ENCODE measurements around the gene IDH3B. TPM values are rescaled to one million over a fixed set of nuclear protein-coding genes. Genes with fewer than 3 reads are reported as not detected.

The IDH3B gene
- total RNA-seq, 1 donor from 2014 or later, result 71.0 TPM

- peak within 1 kb of the TSS; percentile 54 to 78 for H3K4me3 ChIP-seq
- H3K36me3 ChIP-seq, result no peaks in the 10 kb centered on the region
- DNase-seq (ENCODE audit: extremely low spot score in 2 of 2), result no peak
- H3K4me1 ChIP-seq, result peaks cover 22% of the 10 kb centered on the region
- intact Hi-C loops (cut with DNase I), result no loop called here
- peak within 1 kb of the TSS; percentile 82 for H3K27ac ChIP-seq
- H3K9me3 ChIP-seq, result no peaks in the 10 kb centered on the region
- TF ChIP-seq POLR2AphosphoS5 (IDR thresholded peaks at IDR 0.05; ENCODE audit: insufficient read depth in 1 of 2, low read depth in 1 of 2) (peak in 1 of 2 donors; percentile 57), CTCF (IDR thresholded peaks at IDR 0.05) (no peak), POLR2A (IDR thresholded peaks at IDR 0.05) (peak in 1 of 2 donors; percentile 74)
- H3K27me3 ChIP-seq, result no peaks in the 10 kb centered on the region
Observed at GRCh38 chr20:2692036-2692885, 28.2 kb upstream of the IDH3B start, which contains the start of gene EBF4. TSS of gene EBF4 (plus strand) at chr20:2692780. CDS start at chr20:2693646, 866 bp downstream.

- Histone ChIP-seq H3K4me1 (peaks cover 22% of the 10 kb centered on the region), H3K27ac (peak overlapping the region; percentile 82), H3K9me3 (no peaks in the 10 kb centered on the region), H3K4me3 (peak overlapping the region; percentile 46 to 78), H3K36me3 (no peaks in the 10 kb centered on the region), H3K27me3 (no peaks in the 10 kb centered on the region)
- intact Hi-C loops (cut with DNase I), result no loop called here
- TF ChIP-seq POLR2AphosphoS5 (IDR thresholded peaks at IDR 0.05; ENCODE audit: insufficient read depth in 1 of 2, low read depth in 1 of 2) (no peak), CTCF (IDR thresholded peaks at IDR 0.05) (no peak), POLR2A (IDR thresholded peaks at IDR 0.05) (no peak)
- no peak for DNase-seq (ENCODE audit: extremely low spot score in 2 of 2)
Observed at GRCh38 chr20:2691663-2692035, 27.6 kb upstream of the IDH3B start.

- Histone ChIP-seq H3K27me3 (no peaks in the 10 kb centered on the region), H3K36me3 (no peaks in the 10 kb centered on the region), H3K9me3 (no peaks in the 10 kb centered on the region), H3K4me1 (peaks cover 22% of the 10 kb centered on the region), H3K27ac (no peak overlapping the region), H3K4me3 (no peak overlapping the region)
- intact Hi-C loops (cut with DNase I), result no loop called here
- no peak for TF ChIP-seq CTCF (IDR thresholded peaks at IDR 0.05)
- TF ChIP-seq POLR2AphosphoS5 (IDR thresholded peaks at IDR 0.05; ENCODE audit: insufficient read depth in 1 of 2, low read depth in 1 of 2), result no peak
- DNase-seq (ENCODE audit: extremely low spot score in 2 of 2), result no peak
Observed at GRCh38 chr20:2691127-2691526, 27.1 kb upstream of the IDH3B start.

- TF ChIP-seq POLR2A (IDR thresholded peaks at IDR 0.05) (no peak), CTCF (IDR thresholded peaks at IDR 0.05) (no peak), POLR2AphosphoS5 (IDR thresholded peaks at IDR 0.05; ENCODE audit: insufficient read depth in 1 of 2, low read depth in 1 of 2) (no peak)
- no peak for DNase-seq (ENCODE audit: extremely low spot score in 2 of 2)
- peaks cover 22% of the 10 kb centered on the region for H3K4me1 ChIP-seq
- H3K27me3 ChIP-seq, result no peaks in the 10 kb centered on the region
- intact Hi-C loops (cut with DNase I), result no loop called here
- H3K36me3 ChIP-seq, result no peaks in the 10 kb centered on the region
- no peak overlapping the region for H3K27ac ChIP-seq
- no peak overlapping the region for H3K4me3 ChIP-seq
- H3K9me3 ChIP-seq, result no peaks in the 10 kb centered on the region
Observed at GRCh38 chr20:2690718-2691117, 26.7 kb upstream of the IDH3B start.

GRCh38 chr20:2690213-2690612 lies 26.2 kb upstream of the IDH3B start:
- Histone ChIP-seq H3K36me3 (no peaks in the 10 kb centered on the region), H3K27ac (no peak overlapping the region), H3K9me3 (no peaks in the 10 kb centered on the region), H3K27me3 (no peaks in the 10 kb centered on the region), H3K4me3 (no peak overlapping the region), H3K4me1 (peaks cover 22% of the 10 kb centered on the region)
- no peak for DNase-seq (ENCODE audit: extremely low spot score in 2 of 2)
- TF ChIP-seq POLR2A (IDR thresholded peaks at IDR 0.05), result no peak
- TF ChIP-seq POLR2AphosphoS5 (IDR thresholded peaks at IDR 0.05; ENCODE audit: insufficient read depth in 1 of 2, low read depth in 1 of 2), result no peak
- TF ChIP-seq CTCF (IDR thresholded peaks at IDR 0.05), result no peak
- intact Hi-C loops (cut with DNase I), result no loop called here
